ENCODE measurements around the gene ZNF180.
"Not testable (repeated sequence)": the region's sequence is repeated elsewhere in the genome, so short reads cannot be mapped to it uniquely, and the experiment has no call there.

ZNF180 gene

GRCh38 chr19:44499962-44500949, at the start of gene ZNF180:
ZNF180 (minus strand) TSS chr19:44500522; CDS start chr19:44497334, 3,188 bp downstream.
- DNase-seq (ENCODE audit: insufficient read length, low spot score) = peak; percentile 95
- FAIRE-seq = peak; percentile 93

- DNase-seq (ENCODE audit: insufficient read length, low spot score) (no peak), FAIRE-seq (no peak)
Observed at GRCh38 chr19:44549507-44549906, 49.2 kb upstream of the ZNF180 start.

GRCh38 chr19:44548736-44549135, 48.4 kb upstream of the ZNF180 start:
- FAIRE-seq = no peak

GRCh38 chr19:44544031-44544430, 43.7 kb upstream of the ZNF180 start:
- DNase-seq (ENCODE audit: insufficient read length, low spot score) (no peak), FAIRE-seq (no peak)

More at GRCh38 chr19:44548736-44549135, 48.4 kb upstream of the ZNF180 start:
- DNase-seq (ENCODE audit: insufficient read length, low spot score) = peak; percentile 25

GRCh38 chr19:44542671-44543070, 42.3 kb upstream of the ZNF180 start:
- no peak for FAIRE-seq
- no peak for DNase-seq (ENCODE audit: insufficient read length, low spot score)

GRCh38 chr19:44540736-44541135, 40.4 kb upstream of the ZNF180 start:
- FAIRE-seq = no peak

GRCh38 chr19:44539991-44540390, 39.7 kb upstream of the ZNF180 start:
- FAIRE-seq (no peak), DNase-seq (ENCODE audit: insufficient read length, low spot score) (no peak)

More at GRCh38 chr19:44540736-44541135, 40.4 kb upstream of the ZNF180 start:
- DNase-seq (ENCODE audit: insufficient read length, low spot score) = no peak

- DNase-seq (ENCODE audit: insufficient read length, low spot score) (no peak), FAIRE-seq (no peak)
Observed at GRCh38 chr19:44539236-44539826, 39.0 kb upstream of the ZNF180 start.

GRCh38 chr19:44535361-44535760, 35.0 kb upstream of the ZNF180 start:
- not testable (repeated sequence) for FAIRE-seq; DNase-seq (ENCODE audit: insufficient read length, low spot score)

- DNase-seq (ENCODE audit: insufficient read length, low spot score) (no peak), FAIRE-seq (no peak)
Observed at GRCh38 chr19:44532819-44533218, 32.5 kb upstream of the ZNF180 start.

GRCh38 chr19:44530777-44531176, 30.5 kb upstream of the ZNF180 start:
- DNase-seq (ENCODE audit: insufficient read length, low spot score) (no peak), FAIRE-seq (no peak)

- DNase-seq (ENCODE audit: insufficient read length, low spot score) (no peak), FAIRE-seq (no peak)
Observed at GRCh38 chr19:44529536-44529935, 29.2 kb upstream of the ZNF180 start, which contains the start of gene CEACAM20. CEACAM20 (minus strand) TSS chr19:44529675; CDS start chr19:44529509, 166 bp downstream.

GRCh38 chr19:44527554-44527953, 27.2 kb upstream of the ZNF180 start:
- FAIRE-seq = no peak
- no peak for DNase-seq (ENCODE audit: insufficient read length, low spot score)

- no peak for DNase-seq (ENCODE audit: insufficient read length, low spot score)
- FAIRE-seq = no peak
Observed at GRCh38 chr19:44525721-44526430, 25.6 kb upstream of the ZNF180 start.

- DNase-seq (ENCODE audit: insufficient read length, low spot score) (no peak), FAIRE-seq (no peak)
Observed at GRCh38 chr19:44521370-44521769, 21.0 kb upstream of the ZNF180 start.

- DNase-seq (ENCODE audit: insufficient read length, low spot score) (no peak), FAIRE-seq (no peak)
Observed at GRCh38 chr19:44517146-44517545, 16.8 kb upstream of the ZNF180 start.

- FAIRE-seq = no peak
- no peak for DNase-seq (ENCODE audit: insufficient read length, low spot score)
Observed at GRCh38 chr19:44515907-44516306, 15.6 kb upstream of the ZNF180 start.

- DNase-seq (ENCODE audit: insufficient read length, low spot score) (no peak), FAIRE-seq (no peak)
Observed at GRCh38 chr19:44515031-44515430, 14.7 kb upstream of the ZNF180 start.

GRCh38 chr19:44512326-44513298, 12.3 kb upstream of the ZNF180 start:
- FAIRE-seq (peak; percentile 70), DNase-seq (ENCODE audit: insufficient read length, low spot score) (peak; percentile 74)

- DNase-seq (ENCODE audit: insufficient read length, low spot score) = no peak
- no peak for FAIRE-seq
Observed at GRCh38 chr19:44509478-44509877, 9.2 kb upstream of the ZNF180 start.
